ENCODE measurements around the gene MSI2. TPM values are rescaled to one million over a fixed set of nuclear protein-coding genes. Genes with fewer than 3 reads are reported as not detected.

MSI2 gene
- total and polyA plus RNA-seq, 2 experiments from 2014 or later: 18.9 to 41.8 TPM

DNA sequence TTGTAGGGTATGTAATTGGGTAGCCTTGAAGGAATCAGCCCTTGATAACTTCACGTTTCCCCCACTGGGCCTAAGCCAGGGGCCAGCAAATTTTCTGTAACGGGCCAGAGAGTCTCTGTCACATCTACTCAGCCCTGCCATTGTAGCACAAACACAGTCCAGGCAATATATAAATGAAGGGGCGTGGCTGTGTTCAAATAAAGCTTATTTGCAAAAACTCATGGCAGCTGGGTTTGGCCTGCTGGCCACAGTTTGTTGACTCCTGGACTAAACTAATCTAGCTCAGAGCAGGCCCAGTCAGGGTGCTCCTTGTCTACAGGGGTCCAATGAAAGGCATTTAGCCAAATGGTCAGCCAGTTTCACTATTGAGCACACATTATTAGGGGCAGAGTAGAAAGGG is 347.2 kb downstream of the MSI2 start:
- Mint-ChIP-seq H3K4me1 (peaks cover 29% of the 10 kb centered on the region), H3K36me3 (ENCODE audit: low read depth) (no peaks in the 10 kb centered on the region), H3K27ac (no peak overlapping the region), H3K9me3 (no peaks in the 10 kb centered on the region), H3K27me3 (ENCODE audit: insufficient read depth, low read depth, poor library complexity) (peaks cover 8% of the 10 kb centered on the region), H3K4me3 (no peak overlapping the region)
- Histone ChIP-seq H3K27ac (ENCODE audit: low read depth) (no peak overlapping the region), H3F3A (replicated peaks; ENCODE audit: low read depth) (no peaks in the 10 kb centered on the region), H2AFZ (no peak overlapping the region), H3K9me2 (ENCODE audit: insufficient read depth) (no peaks in the 10 kb centered on the region), H3K79me2 (replicated peaks; ENCODE audit: insufficient read depth) (no peaks in the 10 kb centered on the region), H3K4me3 (no peak overlapping the region), H3K4me2 (no peak overlapping the region), H3K4me1 (ENCODE audit: insufficient read depth) (peaks cover 3% of the 10 kb centered on the region; the same call in 1 of the 2 replicates), H3K36me3 (ENCODE audit: insufficient read depth) (no peaks in the 10 kb centered on the region), H3K27me3 (ENCODE audit: insufficient read depth) (no peaks in the 10 kb centered on the region), H4K20me1 (replicated peaks; ENCODE audit: insufficient read depth) (no peaks in the 10 kb centered on the region; the same call in 1 of the 2 replicates)
- ATAC-seq (no peak), DNase-seq (ENCODE audit: low spot score) (no peak)
- TF ChIP-seq ZNF331 (CRISPR knock-in tag; IDR thresholded peaks at IDR 0.05; ENCODE audit: low read depth) (no peak), NANOG (IDR thresholded peaks at IDR 0.05; ENCODE audit: borderline replicate concordance) (no peak), ZNF114 (CRISPR knock-in tag; IDR thresholded peaks at IDR 0.05) (no peak), CREB1 (CRISPR knock-in tag; IDR thresholded peaks at IDR 0.05; ENCODE audit: low read depth) (no peak), EZH2phosphoT487 (IDR thresholded peaks at IDR 0.05; ENCODE audit: unreplicated experiment) (no peak), JUNB (IDR thresholded peaks at IDR 0.05; ENCODE audit: unreplicated experiment) (no peak), EZH2 (IDR thresholded peaks at IDR 0.05; ENCODE audit: low read depth, unreplicated experiment) (no peak), POLR2AphosphoS5 (IDR thresholded peaks at IDR 0.05; ENCODE audit: low read depth) (no peak), STAT1 (IDR thresholded peaks at IDR 0.05; ENCODE audit: unreplicated experiment) (no peak)
- TF ChIP-seq, protein P1, sequence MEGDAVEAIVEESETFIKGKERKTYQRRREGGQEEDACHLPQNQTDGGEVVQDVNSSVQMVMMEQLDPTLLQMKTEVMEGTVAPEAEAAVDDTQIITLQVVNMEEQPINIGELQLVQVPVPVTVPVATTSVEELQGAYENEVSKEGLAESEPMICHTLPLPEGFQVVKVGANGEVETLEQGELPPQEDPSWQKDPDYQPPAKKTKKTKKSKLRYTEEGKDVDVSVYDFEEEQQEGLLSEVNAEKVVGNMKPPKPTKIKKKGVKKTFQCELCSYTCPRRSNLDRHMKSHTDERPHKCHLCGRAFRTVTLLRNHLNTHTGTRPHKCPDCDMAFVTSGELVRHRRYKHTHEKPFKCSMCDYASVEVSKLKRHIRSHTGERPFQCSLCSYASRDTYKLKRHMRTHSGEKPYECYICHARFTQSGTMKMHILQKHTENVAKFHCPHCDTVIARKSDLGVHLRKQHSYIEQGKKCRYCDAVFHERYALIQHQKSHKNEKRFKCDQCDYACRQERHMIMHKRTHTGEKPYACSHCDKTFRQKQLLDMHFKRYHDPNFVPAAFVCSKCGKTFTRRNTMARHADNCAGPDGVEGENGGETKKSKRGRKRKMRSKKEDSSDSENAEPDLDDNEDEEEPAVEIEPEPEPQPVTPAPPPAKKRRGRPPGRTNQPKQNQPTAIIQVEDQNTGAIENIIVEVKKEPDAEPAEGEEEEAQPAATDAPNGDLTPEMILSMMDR (conservative IDR thresholded peaks at IDR 0.05; ENCODE audit: low read depth in 2 of 2): no peak
- TF ChIP-seq, protein P2, sequence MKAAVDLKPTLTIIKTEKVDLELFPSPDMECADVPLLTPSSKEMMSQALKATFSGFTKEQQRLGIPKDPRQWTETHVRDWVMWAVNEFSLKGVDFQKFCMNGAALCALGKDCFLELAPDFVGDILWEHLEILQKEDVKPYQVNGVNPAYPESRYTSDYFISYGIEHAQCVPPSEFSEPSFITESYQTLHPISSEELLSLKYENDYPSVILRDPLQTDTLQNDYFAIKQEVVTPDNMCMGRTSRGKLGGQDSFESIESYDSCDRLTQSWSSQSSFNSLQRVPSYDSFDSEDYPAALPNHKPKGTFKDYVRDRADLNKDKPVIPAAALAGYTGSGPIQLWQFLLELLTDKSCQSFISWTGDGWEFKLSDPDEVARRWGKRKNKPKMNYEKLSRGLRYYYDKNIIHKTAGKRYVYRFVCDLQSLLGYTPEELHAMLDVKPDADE (IDR thresholded peaks at IDR 0.05): no peak
- TF ChIP-seq, protein P3, sequence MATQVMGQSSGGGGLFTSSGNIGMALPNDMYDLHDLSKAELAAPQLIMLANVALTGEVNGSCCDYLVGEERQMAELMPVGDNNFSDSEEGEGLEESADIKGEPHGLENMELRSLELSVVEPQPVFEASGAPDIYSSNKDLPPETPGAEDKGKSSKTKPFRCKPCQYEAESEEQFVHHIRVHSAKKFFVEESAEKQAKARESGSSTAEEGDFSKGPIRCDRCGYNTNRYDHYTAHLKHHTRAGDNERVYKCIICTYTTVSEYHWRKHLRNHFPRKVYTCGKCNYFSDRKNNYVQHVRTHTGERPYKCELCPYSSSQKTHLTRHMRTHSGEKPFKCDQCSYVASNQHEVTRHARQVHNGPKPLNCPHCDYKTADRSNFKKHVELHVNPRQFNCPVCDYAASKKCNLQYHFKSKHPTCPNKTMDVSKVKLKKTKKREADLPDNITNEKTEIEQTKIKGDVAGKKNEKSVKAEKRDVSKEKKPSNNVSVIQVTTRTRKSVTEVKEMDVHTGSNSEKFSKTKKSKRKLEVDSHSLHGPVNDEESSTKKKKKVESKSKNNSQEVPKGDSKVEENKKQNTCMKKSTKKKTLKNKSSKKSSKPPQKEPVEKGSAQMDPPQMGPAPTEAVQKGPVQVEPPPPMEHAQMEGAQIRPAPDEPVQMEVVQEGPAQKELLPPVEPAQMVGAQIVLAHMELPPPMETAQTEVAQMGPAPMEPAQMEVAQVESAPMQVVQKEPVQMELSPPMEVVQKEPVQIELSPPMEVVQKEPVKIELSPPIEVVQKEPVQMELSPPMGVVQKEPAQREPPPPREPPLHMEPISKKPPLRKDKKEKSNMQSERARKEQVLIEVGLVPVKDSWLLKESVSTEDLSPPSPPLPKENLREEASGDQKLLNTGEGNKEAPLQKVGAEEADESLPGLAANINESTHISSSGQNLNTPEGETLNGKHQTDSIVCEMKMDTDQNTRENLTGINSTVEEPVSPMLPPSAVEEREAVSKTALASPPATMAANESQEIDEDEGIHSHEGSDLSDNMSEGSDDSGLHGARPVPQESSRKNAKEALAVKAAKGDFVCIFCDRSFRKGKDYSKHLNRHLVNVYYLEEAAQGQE (IDR thresholded peaks at IDR 0.05; ENCODE audit: unreplicated experiment): no peak
- TF ChIP-seq, protein P4, sequence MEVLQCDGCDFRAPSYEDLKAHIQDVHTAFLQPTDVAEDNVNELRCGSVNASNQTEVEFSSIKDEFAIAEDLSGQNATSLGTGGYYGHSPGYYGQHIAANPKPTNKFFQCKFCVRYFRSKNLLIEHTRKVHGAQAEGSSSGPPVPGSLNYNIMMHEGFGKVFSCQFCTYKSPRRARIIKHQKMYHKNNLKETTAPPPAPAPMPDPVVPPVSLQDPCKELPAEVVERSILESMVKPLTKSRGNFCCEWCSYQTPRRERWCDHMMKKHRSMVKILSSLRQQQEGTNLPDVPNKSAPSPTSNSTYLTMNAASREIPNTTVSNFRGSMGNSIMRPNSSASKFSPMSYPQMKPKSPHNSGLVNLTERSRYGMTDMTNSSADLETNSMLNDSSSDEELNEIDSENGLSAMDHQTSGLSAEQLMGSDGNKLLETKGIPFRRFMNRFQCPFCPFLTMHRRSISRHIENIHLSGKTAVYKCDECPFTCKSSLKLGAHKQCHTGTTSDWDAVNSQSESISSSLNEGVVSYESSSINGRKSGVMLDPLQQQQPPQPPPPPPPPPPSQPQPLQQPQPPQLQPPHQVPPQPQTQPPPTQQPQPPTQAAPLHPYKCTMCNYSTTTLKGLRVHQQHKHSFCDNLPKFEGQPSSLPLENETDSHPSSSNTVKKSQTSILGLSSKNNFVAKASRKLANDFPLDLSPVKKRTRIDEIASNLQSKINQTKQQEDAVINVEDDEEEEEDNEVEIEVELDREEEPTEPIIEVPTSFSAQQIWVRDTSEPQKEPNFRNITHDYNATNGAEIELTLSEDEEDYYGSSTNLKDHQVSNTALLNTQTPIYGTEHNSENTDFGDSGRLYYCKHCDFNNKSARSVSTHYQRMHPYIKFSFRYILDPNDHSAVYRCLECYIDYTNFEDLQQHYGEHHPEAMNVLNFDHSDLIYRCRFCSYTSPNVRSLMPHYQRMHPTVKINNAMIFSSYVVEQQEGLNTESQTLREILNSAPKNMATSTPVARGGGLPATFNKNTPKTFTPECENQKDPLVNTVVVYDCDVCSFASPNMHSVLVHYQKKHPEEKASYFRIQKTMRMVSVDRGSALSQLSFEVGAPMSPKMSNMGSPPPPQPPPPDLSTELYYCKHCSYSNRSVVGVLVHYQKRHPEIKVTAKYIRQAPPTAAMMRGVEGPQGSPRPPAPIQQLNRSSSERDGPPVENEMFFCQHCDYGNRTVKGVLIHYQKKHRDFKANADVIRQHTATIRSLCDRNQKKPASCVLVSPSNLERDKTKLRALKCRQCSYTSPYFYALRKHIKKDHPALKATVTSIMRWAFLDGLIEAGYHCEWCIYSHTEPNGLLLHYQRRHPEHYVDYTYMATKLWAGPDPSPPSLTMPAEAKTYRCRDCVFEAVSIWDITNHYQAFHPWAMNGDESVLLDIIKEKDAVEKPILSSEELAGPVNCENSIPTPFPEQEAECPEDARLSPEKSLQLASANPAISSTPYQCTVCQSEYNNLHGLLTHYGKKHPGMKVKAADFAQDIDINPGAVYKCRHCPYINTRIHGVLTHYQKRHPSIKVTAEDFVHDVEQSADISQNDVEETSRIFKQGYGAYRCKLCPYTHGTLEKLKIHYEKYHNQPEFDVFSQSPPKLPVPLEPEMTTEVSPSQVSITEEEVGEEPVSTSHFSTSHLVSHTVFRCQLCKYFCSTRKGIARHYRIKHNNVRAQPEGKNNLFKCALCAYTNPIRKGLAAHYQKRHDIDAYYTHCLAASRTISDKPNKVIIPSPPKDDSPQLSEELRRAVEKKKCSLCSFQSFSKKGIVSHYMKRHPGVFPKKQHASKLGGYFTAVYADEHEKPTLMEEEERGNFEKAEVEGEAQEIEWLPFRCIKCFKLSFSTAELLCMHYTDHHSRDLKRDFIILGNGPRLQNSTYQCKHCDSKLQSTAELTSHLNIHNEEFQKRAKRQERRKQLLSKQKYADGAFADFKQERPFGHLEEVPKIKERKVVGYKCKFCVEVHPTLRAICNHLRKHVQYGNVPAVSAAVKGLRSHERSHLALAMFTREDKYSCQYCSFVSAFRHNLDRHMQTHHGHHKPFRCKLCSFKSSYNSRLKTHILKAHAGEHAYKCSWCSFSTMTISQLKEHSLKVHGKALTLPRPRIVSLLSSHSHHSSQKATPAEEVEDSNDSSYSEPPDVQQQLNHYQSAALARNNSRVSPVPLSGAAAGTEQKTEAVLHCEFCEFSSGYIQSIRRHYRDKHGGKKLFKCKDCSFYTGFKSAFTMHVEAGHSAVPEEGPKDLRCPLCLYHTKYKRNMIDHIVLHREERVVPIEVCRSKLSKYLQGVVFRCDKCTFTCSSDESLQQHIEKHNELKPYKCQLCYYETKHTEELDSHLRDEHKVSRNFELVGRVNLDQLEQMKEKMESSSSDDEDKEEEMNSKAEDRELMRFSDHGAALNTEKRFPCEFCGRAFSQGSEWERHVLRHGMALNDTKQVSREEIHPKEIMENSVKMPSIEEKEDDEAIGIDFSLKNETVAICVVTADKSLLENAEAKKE (CRISPR knock-in tag; IDR thresholded peaks at IDR 0.05): no peak

All from GM23338 (cell line).